GM12891 (cell line): ENCODE data around the gene GZMA.

Source experiments
- POLR2A ChIP-seq: IDR thresholded peaks from 2 replicates; pipeline ENCODE4 v1.6.1; 2011; ENCODE audit warnings: low read depth, low read length, control low read depth
- TAF1 ChIP-seq: IDR thresholded peaks from 2 replicates; pipeline ENCODE4 v1.6.1; 2011; ENCODE audit warnings: low read depth, low read length, control low read depth

DNA sequence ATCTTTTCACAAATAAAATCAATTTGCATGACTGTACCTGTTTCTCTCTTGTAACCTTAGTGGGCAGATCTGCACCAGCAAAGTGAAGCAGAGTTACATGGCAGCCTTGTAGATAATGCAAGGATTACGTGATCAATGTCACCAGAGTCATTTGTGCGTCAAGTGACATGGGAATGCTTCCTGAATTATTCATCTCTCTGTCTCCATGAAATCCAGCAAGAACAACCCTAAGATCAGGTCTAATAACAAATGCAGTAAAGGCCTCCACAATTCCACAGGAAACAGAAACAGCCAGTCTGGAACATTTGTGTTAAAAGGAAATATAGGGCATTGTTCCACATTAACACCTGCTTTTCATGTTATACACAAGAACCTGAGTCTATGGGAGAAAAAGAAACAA lies 7.8 kb downstream of the GZMA start:
- no peak for TF ChIP-seq POLR2A
- no peak for TF ChIP-seq TAF1
